PC-9 (cell line): ENCODE results near the gene AP2B1.

ENCODE experiments used
- EZH2 ChIP-seq: fragments of 200-600 bp; sonication (generic); IDR thresholded peaks from 2 replicates; pipeline ENCODE4 v1.8.0; 2017; ENCODE audit warnings: antibody characterized with exemption, low read depth
- TF ChIP-seq, protein P1 (sequence below): fragments of 200-600 bp; sonication (generic); conservative IDR thresholded peaks from 2 replicates; pipeline ENCODE4 v1.6.1; 2017; ENCODE audit warnings: mixed run types, antibody characterized with exemption, mild to moderate bottlenecking, moderate library complexity

DNA sequence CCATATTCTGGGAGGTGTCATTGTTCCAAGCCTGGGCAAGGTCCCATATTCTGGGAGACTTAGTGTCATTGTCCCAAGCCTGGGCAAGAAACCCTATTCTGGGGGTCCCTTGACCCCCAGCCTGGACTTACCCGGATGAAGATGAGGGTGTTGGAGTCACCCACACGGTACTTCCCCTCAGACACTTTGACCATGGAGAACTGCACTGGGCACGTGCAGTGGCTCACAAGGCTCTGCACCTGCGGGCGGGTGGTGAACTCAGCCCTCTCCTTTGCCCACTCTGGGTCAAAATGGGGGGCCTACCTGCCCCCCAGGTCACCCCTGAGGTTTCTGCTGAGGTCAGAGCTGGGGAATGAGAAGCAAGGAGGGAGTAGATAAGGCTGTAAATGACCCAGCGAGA lies 161.9 kb downstream of the AP2B1 start:
- TF ChIP-seq EZH2: no peak
- TF ChIP-seq, protein P1, sequence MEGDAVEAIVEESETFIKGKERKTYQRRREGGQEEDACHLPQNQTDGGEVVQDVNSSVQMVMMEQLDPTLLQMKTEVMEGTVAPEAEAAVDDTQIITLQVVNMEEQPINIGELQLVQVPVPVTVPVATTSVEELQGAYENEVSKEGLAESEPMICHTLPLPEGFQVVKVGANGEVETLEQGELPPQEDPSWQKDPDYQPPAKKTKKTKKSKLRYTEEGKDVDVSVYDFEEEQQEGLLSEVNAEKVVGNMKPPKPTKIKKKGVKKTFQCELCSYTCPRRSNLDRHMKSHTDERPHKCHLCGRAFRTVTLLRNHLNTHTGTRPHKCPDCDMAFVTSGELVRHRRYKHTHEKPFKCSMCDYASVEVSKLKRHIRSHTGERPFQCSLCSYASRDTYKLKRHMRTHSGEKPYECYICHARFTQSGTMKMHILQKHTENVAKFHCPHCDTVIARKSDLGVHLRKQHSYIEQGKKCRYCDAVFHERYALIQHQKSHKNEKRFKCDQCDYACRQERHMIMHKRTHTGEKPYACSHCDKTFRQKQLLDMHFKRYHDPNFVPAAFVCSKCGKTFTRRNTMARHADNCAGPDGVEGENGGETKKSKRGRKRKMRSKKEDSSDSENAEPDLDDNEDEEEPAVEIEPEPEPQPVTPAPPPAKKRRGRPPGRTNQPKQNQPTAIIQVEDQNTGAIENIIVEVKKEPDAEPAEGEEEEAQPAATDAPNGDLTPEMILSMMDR: no peak
